IPS-18a (cell line): ENCODE measurements around the gene CFAP70.

ENCODE experiments used
- H3K27ac ChIP-seq: one replicate; pipeline ENCODE4 v1.5.1; 2013; ENCODE audit warnings: low read length
- H3K27me3 ChIP-seq: one replicate; pipeline ENCODE4 v1.6.1; 2013; ENCODE audit warnings: mild to moderate bottlenecking, low read length; ENCODE audit not compliant: control insufficient read depth, insufficient read depth
- H3K36me3 ChIP-seq: one replicate; pipeline ENCODE4 v1.6.1; 2013; ENCODE audit warnings: low read depth, low read length; ENCODE audit not compliant: control insufficient read depth
- H3K4me1 ChIP-seq: one replicate; pipeline ENCODE4 v1.6.1; 2013; ENCODE audit warnings: low read depth, low read length; ENCODE audit not compliant: control insufficient read depth
- H3K4me3 ChIP-seq: one replicate; pipeline ENCODE4 v1.5.1; 2013; ENCODE audit warnings: low read length
- H3K9ac ChIP-seq: one replicate; pipeline ENCODE4 v1.6.1; 2013; ENCODE audit warnings: mild to moderate bottlenecking, low read length, moderate library complexity
- H3K9me3 ChIP-seq: one replicate; pipeline ENCODE4 v1.6.1; 2013; ENCODE audit warnings: low read depth, low read length; ENCODE audit not compliant: control insufficient read depth

The CFAP70 gene

GRCh38 chr10:73232887-73233286 lies 125.8 kb downstream of the CFAP70 start:
- Histone ChIP-seq H3K27me3 (no peaks in the 10 kb centered on the region), H3K36me3 (peaks cover 22% of the 10 kb centered on the region), H3K9ac (no peak overlapping the region), H3K4me3 (no peak overlapping the region), H3K9me3 (no peaks in the 10 kb centered on the region), H3K4me1 (no peaks in the 10 kb centered on the region), H3K27ac (no peak overlapping the region)

GRCh38 chr10:73229567-73229966 lies 129.1 kb downstream of the CFAP70 start:
- Histone ChIP-seq H3K27me3 (no peaks in the 10 kb centered on the region), H3K9me3 (no peaks in the 10 kb centered on the region), H3K9ac (no peak overlapping the region), H3K4me1 (no peaks in the 10 kb centered on the region), H3K4me3 (no peak overlapping the region), H3K36me3 (peaks cover 6% of the 10 kb centered on the region), H3K27ac (no peak overlapping the region)

- H3K36me3 ChIP-seq: no peaks in the 10 kb centered on the region
- no peak overlapping the region for H3K9ac ChIP-seq
- H3K4me1 ChIP-seq: no peaks in the 10 kb centered on the region
- no peaks in the 10 kb centered on the region for H3K9me3 ChIP-seq
- no peak overlapping the region for H3K27ac ChIP-seq
- no peak overlapping the region for H3K4me3 ChIP-seq
- H3K27me3 ChIP-seq: no peaks in the 10 kb centered on the region
Observed at GRCh38 chr10:73228247-73228646, 130.4 kb downstream of the CFAP70 start.

- no peak overlapping the region for H3K9ac ChIP-seq
- H3K9me3 ChIP-seq: no peaks in the 10 kb centered on the region
- no peak overlapping the region for H3K27ac ChIP-seq
- no peak overlapping the region for H3K4me3 ChIP-seq
- H3K4me1 ChIP-seq: no peaks in the 10 kb centered on the region
- no peaks in the 10 kb centered on the region for H3K27me3 ChIP-seq
- H3K36me3 ChIP-seq: no peaks in the 10 kb centered on the region
Observed at GRCh38 chr10:73226663-73227062, 132.0 kb downstream of the CFAP70 start.

GRCh38 chr10:73225518-73225917 lies 133.1 kb downstream of the CFAP70 start:
- Histone ChIP-seq H3K9me3 (no peaks in the 10 kb centered on the region), H3K27me3 (no peaks in the 10 kb centered on the region), H3K36me3 (no peaks in the 10 kb centered on the region), H3K27ac (no peak overlapping the region), H3K9ac (no peak overlapping the region), H3K4me1 (no peaks in the 10 kb centered on the region), H3K4me3 (no peak overlapping the region)

- Histone ChIP-seq H3K4me1 (no peaks in the 10 kb centered on the region), H3K4me3 (no peak overlapping the region), H3K9me3 (no peaks in the 10 kb centered on the region), H3K27me3 (no peaks in the 10 kb centered on the region), H3K27ac (no peak overlapping the region), H3K9ac (no peak overlapping the region), H3K36me3 (peaks cover 3% of the 10 kb centered on the region)
Observed at GRCh38 chr10:73220989-73221388, 137.7 kb downstream of the CFAP70 start.

GRCh38 chr10:73219384-73219783 lies 139.3 kb downstream of the CFAP70 start:
- H3K27ac ChIP-seq: no peak overlapping the region

GRCh38 chr10:73218431-73219191 lies 140.1 kb downstream of the CFAP70 start:
- no peak overlapping the region for H3K9ac ChIP-seq
- no peaks in the 10 kb centered on the region for H3K27me3 ChIP-seq
- no peak overlapping the region for H3K4me3 ChIP-seq
- peaks cover 3% of the 10 kb centered on the region for H3K36me3 ChIP-seq
- no peaks in the 10 kb centered on the region for H3K4me1 ChIP-seq
- H3K9me3 ChIP-seq: no peaks in the 10 kb centered on the region
- H3K27ac ChIP-seq: no peak overlapping the region

More at GRCh38 chr10:73219384-73219783, 139.3 kb downstream of the CFAP70 start:
- H3K9ac ChIP-seq: no peak overlapping the region
- H3K9me3 ChIP-seq: no peaks in the 10 kb centered on the region
- H3K4me1 ChIP-seq: no peaks in the 10 kb centered on the region
- H3K36me3 ChIP-seq: peaks cover 3% of the 10 kb centered on the region
- no peak overlapping the region for H3K4me3 ChIP-seq
- H3K27me3 ChIP-seq: no peaks in the 10 kb centered on the region

- Histone ChIP-seq H3K9me3 (no peaks in the 10 kb centered on the region), H3K36me3 (peaks cover 3% of the 10 kb centered on the region), H3K4me1 (no peaks in the 10 kb centered on the region), H3K27me3 (no peaks in the 10 kb centered on the region), H3K27ac (no peak overlapping the region), H3K9ac (no peak overlapping the region), H3K4me3 (no peak overlapping the region)
Observed at GRCh38 chr10:73217628-73218027, 141.0 kb downstream of the CFAP70 start.

- Histone ChIP-seq H3K27me3 (no peaks in the 10 kb centered on the region), H3K4me3 (no peak overlapping the region), H3K36me3 (peaks cover 3% of the 10 kb centered on the region), H3K9ac (no peak overlapping the region), H3K27ac (no peak overlapping the region), H3K4me1 (no peaks in the 10 kb centered on the region), H3K9me3 (no peaks in the 10 kb centered on the region)
Observed at GRCh38 chr10:73215749-73216148, 142.9 kb downstream of the CFAP70 start.

GRCh38 chr10:73211106-73211811 lies 147.4 kb downstream of the CFAP70 start:
- no peak overlapping the region for H3K4me3 ChIP-seq
- no peaks in the 10 kb centered on the region for H3K27me3 ChIP-seq
- no peak overlapping the region for H3K9ac ChIP-seq
- no peak overlapping the region for H3K27ac ChIP-seq
- no peaks in the 10 kb centered on the region for H3K36me3 ChIP-seq
- H3K9me3 ChIP-seq: peaks cover 3% of the 10 kb centered on the region
- no peaks in the 10 kb centered on the region for H3K4me1 ChIP-seq
